Measurements from ENCODE around the gene PLTP. TPM values are rescaled to one million over a fixed set of nuclear protein-coding genes. Genes with fewer than 3 reads are reported as not detected.

PLTP gene
- total and polyA plus RNA-seq, 2 experiments from 2014 or later: 108 to 160 TPM

GRCh38 chr20:45926731-45927070 is 14.7 kb upstream of the PLTP start:
- Histone ChIP-seq H3K9me2 (ENCODE audit: insufficient read depth) (no peaks in the 10 kb centered on the region), H3F3A (replicated peaks; ENCODE audit: low read depth) (no peaks in the 10 kb centered on the region), H3K27me3 (ENCODE audit: insufficient read depth) (no peaks in the 10 kb centered on the region), H3K4me1 (ENCODE audit: insufficient read depth) (no peaks in the 10 kb centered on the region), H3K79me2 (replicated peaks; ENCODE audit: insufficient read depth) (no peaks in the 10 kb centered on the region), H3K4me3 (no peak overlapping the region), H3K27ac (ENCODE audit: low read depth) (no peak overlapping the region), H3K4me2 (no peak overlapping the region), H3K36me3 (ENCODE audit: insufficient read depth) (no peaks in the 10 kb centered on the region), H4K20me1 (replicated peaks; ENCODE audit: insufficient read depth) (no peaks in the 10 kb centered on the region), H2AFZ (no peak overlapping the region)
- ATAC-seq (no peak), DNase-seq (ENCODE audit: low spot score) (no peak)
- TF ChIP-seq ZNF331 (CRISPR knock-in tag; IDR thresholded peaks at IDR 0.05; ENCODE audit: low read depth) (no peak), CREB1 (CRISPR knock-in tag; IDR thresholded peaks at IDR 0.05; ENCODE audit: low read depth) (no peak), ETS1 (IDR thresholded peaks at IDR 0.05) (no peak), ZNF462 (CRISPR knock-in tag; IDR thresholded peaks at IDR 0.05) (no peak), CTCF (conservative IDR thresholded peaks at IDR 0.05; ENCODE audit: low read depth in 2 of 2) (no peak), POLR2AphosphoS5 (IDR thresholded peaks at IDR 0.05; ENCODE audit: low read depth) (no peak), JUNB (IDR thresholded peaks at IDR 0.05; ENCODE audit: unreplicated experiment) (no peak), ZNF114 (CRISPR knock-in tag; IDR thresholded peaks at IDR 0.05) (no peak), REST (IDR thresholded peaks at IDR 0.05; ENCODE audit: unreplicated experiment) (no peak), STAT1 (IDR thresholded peaks at IDR 0.05; ENCODE audit: unreplicated experiment) (no peak), EZH2 (IDR thresholded peaks at IDR 0.05; ENCODE audit: low read depth, unreplicated experiment) (no peak), NANOG (IDR thresholded peaks at IDR 0.05; ENCODE audit: borderline replicate concordance) (no peak), EZH2phosphoT487 (IDR thresholded peaks at IDR 0.05; ENCODE audit: unreplicated experiment) (no peak)
- H3K27ac Mint-ChIP-seq: peak overlapping the region; percentile 0; the same call in 1 of the 2 replicates
- H3K4me3 Mint-ChIP-seq: no peak overlapping the region
- H3K36me3 Mint-ChIP-seq (ENCODE audit: low read depth): no peaks in the 10 kb centered on the region; the same call in 2 of the 3 replicates
- peaks cover 11% of the 10 kb centered on the region for H3K27me3 Mint-ChIP-seq (ENCODE audit: insufficient read depth, low read depth, poor library complexity)
- H3K4me1 Mint-ChIP-seq: peaks cover 17% of the 10 kb centered on the region
- no peaks in the 10 kb centered on the region for H3K9me3 Mint-ChIP-seq
